Neural progenitor cell (in vitro differentiated cells): ENCODE results near the gene RAB31. TPM values are rescaled to one million over a fixed set of nuclear protein-coding genes. Genes with fewer than 3 reads are reported as not detected.

ENCODE experiments used
- DNase-seq: peaks from one replicate; pipeline ENCODE4 v3.0.0-alpha.2; 2016; ENCODE audit warnings: low spot score
- H2AFZ ChIP-seq: fragments of 200-600 bp; sonication (generic); replicated peaks from 2 replicates; pipeline ENCODE4 v1.6.1; 2016; ENCODE audit warnings: antibody characterized with exemption
- H3F3A ChIP-seq: fragments of 200-600 bp; sonication (generic); 2 replicates; pipeline ENCODE4 v1.6.1; 2016; ENCODE audit warnings: antibody characterized with exemption, low read depth
- H3K27ac ChIP-seq: fragments of 200-600 bp; sonication (generic); 2 replicates; pipeline ENCODE4 v1.5.1; 2016; ENCODE audit warnings: mild to moderate bottlenecking
- H3K27me3 ChIP-seq: fragments of 200-600 bp; sonication (generic); 2 replicates; pipeline ENCODE4 v1.6.1; 2016; ENCODE audit warnings: mild to moderate bottlenecking, moderate library complexity
- H3K36me3 ChIP-seq: fragments of 200-600 bp; sonication (generic); 2 replicates; pipeline ENCODE4 v1.5.1; 2016
- H3K4me1 ChIP-seq: fragments of 200-600 bp; sonication (generic); 2 replicates; pipeline ENCODE4 v1.6.1; 2016; ENCODE audit warnings: mixed run types
- H3K4me2 ChIP-seq: fragments of 200-600 bp; sonication (generic); 2 replicates; pipeline ENCODE4 v1.6.1; 2016
- H3K4me3 ChIP-seq: fragments of 200-600 bp; sonication (generic); 2 replicates; pipeline ENCODE4 v1.5.1; 2016
- H3K79me2 ChIP-seq: fragments of 200-600 bp; sonication (generic); 2 replicates; pipeline ENCODE4 v1.6.1; 2016; ENCODE audit warnings: low read depth
- H3K9ac ChIP-seq: fragments of 200-600 bp; sonication (generic); 2 replicates; pipeline ENCODE4 v1.6.1; 2016
- H3K9me3 ChIP-seq: fragments of 200-600 bp; sonication (generic); 2 replicates; pipeline ENCODE4 v1.5.1; 2016; ENCODE audit warnings: low read depth
- H4K20me1 ChIP-seq: fragments of 200-600 bp; sonication (generic); 2 replicates; pipeline ENCODE4 v1.6.1; 2016; ENCODE audit warnings: low read depth
- H3K27ac Mint-ChIP-seq: 3 replicates; pipeline ENCODE4 v1.8.0; 2021; ENCODE audit warnings: mixed read lengths
- H3K27me3 Mint-ChIP-seq: 2 replicates; pipeline ENCODE4 v1.8.0; 2022; ENCODE audit warnings: low read depth, mild to moderate bottlenecking, inconsistent platforms, moderate library complexity, mixed read lengths; ENCODE audit not compliant: insufficient read depth
- H3K36me3 Mint-ChIP-seq: 3 replicates; pipeline ENCODE4 v1.8.0; 2021; ENCODE audit warnings: mixed read lengths
- H3K4me1 Mint-ChIP-seq: 3 replicates; pipeline ENCODE4 v1.8.0; 2021; ENCODE audit warnings: mixed read lengths
- H3K4me3 Mint-ChIP-seq: 3 replicates; pipeline ENCODE4 v1.8.0; 2021; ENCODE audit warnings: mild to moderate bottlenecking, moderate library complexity, mixed read lengths
- H3K9me3 Mint-ChIP-seq: 3 replicates; pipeline ENCODE4 v1.8.0; 2020; ENCODE audit warnings: mixed read lengths
- CTCF ChIP-seq: fragments of 200-600 bp; sonication (generic); IDR thresholded peaks from 2 replicates; pipeline ENCODE4 v1.5.1; 2017; ENCODE audit warnings: antibody characterized with exemption, mild to moderate bottlenecking
- EZH2 ChIP-seq: fragments of 200-600 bp; sonication (generic); IDR thresholded peaks from 2 replicates; pipeline ENCODE4 v1.6.1; 2017; ENCODE audit warnings: antibody characterized with exemption, mild to moderate bottlenecking, moderate library complexity
- EZH2phosphoT487 ChIP-seq: fragments of 200-600 bp; sonication (generic); IDR thresholded peaks from 2 replicates; pipeline ENCODE4 v1.6.1; 2017; ENCODE audit warnings: antibody characterized with exemption
- total RNA-seq: library from RNA; depleted of rRNA; stranded (reverse); fragments of >200 nt; gene quantifications from 2 replicates; pipeline ENCODE4 v1.2.3, GENCODE V29; 2015; ENCODE audit warnings: low replicate concordance

Gene RAB31
- total RNA-seq, 1 donor from 2014 or later: 5.0 TPM

DNA sequence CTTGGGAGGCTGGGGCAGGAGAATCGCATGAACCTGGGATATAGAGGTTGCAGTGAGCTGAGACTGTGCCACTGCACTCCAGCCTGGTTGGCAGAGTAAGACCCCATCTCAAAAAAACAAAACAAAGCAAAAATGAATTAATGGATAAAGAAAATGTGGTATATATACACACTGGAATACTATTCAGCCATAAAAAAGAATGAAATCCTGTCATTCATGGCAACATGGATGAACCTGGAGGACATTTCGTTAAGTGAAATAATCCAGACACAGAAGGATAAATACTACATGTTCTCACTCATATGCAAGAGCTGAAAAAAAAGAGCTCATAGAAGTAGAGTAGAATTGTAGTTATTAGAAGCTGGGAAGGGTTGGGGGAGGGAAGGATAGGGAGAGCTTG, 80.8 kb downstream of the RAB31 start:
- Mint-ChIP-seq H3K9me3 (no peaks in the 10 kb centered on the region), H3K4me1 (no peaks in the 10 kb centered on the region), H3K27me3 (no peaks in the 10 kb centered on the region), H3K27ac (no peak overlapping the region), H3K4me3 (no peak overlapping the region), H3K36me3 (peaks cover 6% of the 10 kb centered on the region)
- H3F3A ChIP-seq: no peaks in the 10 kb centered on the region
- no peaks in the 10 kb centered on the region for H3K9me3 ChIP-seq
- no peak overlapping the region for H2AFZ ChIP-seq
- no peak overlapping the region for H3K27ac ChIP-seq
- H4K20me1 ChIP-seq: no peaks in the 10 kb centered on the region
- no peaks in the 10 kb centered on the region for H3K79me2 ChIP-seq
- no peak for DNase-seq
- H3K4me2 ChIP-seq: no peak overlapping the region
- no peaks in the 10 kb centered on the region for H3K4me1 ChIP-seq
- TF ChIP-seq EZH2phosphoT487 (no peak), EZH2 (no peak), CTCF (no peak)
- H3K9ac ChIP-seq: no peak overlapping the region
- H3K27me3 ChIP-seq: no peaks in the 10 kb centered on the region
- no peak overlapping the region for H3K4me3 ChIP-seq
- H3K36me3 ChIP-seq: no peaks in the 10 kb centered on the region

- H3K36me3 Mint-ChIP-seq: peaks cover 5% of the 10 kb centered on the region
- H3K4me1 Mint-ChIP-seq: no peaks in the 10 kb centered on the region
- no peak for DNase-seq
- Histone ChIP-seq H3K27me3 (no peaks in the 10 kb centered on the region), H3K4me1 (no peaks in the 10 kb centered on the region), H3K9me3 (no peaks in the 10 kb centered on the region), H3K4me3 (no peak overlapping the region), H4K20me1 (no peaks in the 10 kb centered on the region), H2AFZ (no peak overlapping the region), H3K79me2 (no peaks in the 10 kb centered on the region), H3K36me3 (no peaks in the 10 kb centered on the region), H3F3A (no peaks in the 10 kb centered on the region), H3K27ac (no peak overlapping the region), H3K9ac (no peak overlapping the region), H3K4me2 (no peak overlapping the region)
- H3K9me3 Mint-ChIP-seq: peaks cover 2% of the 10 kb centered on the region
- TF ChIP-seq EZH2 (no peak), EZH2phosphoT487 (no peak), CTCF (no peak)
- H3K4me3 Mint-ChIP-seq: no peak overlapping the region
- no peaks in the 10 kb centered on the region for H3K27me3 Mint-ChIP-seq
- no peak overlapping the region for H3K27ac Mint-ChIP-seq
Observed at GRCh38 chr18:9790261-9790660, 82.2 kb downstream of the RAB31 start.

DNA sequence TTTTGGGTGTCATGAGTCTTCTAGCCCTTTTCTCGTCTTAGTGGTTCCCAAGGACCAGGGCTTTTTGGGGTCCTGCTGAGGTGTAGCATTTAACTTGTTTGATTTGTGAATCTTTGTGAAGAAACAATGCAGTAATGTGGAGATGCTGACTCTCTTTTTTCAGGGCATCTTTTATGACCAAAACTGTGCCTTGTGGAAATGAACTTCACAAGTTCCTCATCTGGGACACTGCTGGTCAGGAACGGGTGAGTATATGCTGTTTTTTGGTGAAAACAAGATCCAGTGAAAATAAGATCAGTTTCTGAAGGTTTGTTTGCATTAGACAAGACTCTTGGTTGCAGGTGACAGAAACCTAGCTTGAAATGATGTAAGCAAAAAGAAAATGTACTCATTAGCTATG, 83.9 kb downstream of the RAB31 start:
- H3K9me3 Mint-ChIP-seq: peaks cover 2% of the 10 kb centered on the region

More for the DNA sequence above, 83.9 kb downstream of the RAB31 start:
- Histone ChIP-seq H3K9me3 (no peaks in the 10 kb centered on the region), H3K4me2 (no peak overlapping the region), H3K27me3 (no peaks in the 10 kb centered on the region), H3F3A (no peaks in the 10 kb centered on the region), H3K4me1 (no peaks in the 10 kb centered on the region), H4K20me1 (no peaks in the 10 kb centered on the region), H2AFZ (no peak overlapping the region), H3K27ac (no peak overlapping the region), H3K9ac (no peak overlapping the region), H3K79me2 (no peaks in the 10 kb centered on the region), H3K4me3 (no peak overlapping the region), H3K36me3 (no peaks in the 10 kb centered on the region)
- peaks cover 2% of the 10 kb centered on the region for H3K4me1 Mint-ChIP-seq
- no peak for TF ChIP-seq EZH2phosphoT487
- no peak for TF ChIP-seq CTCF
- TF ChIP-seq EZH2: no peak
- H3K27me3 Mint-ChIP-seq: no peaks in the 10 kb centered on the region
- no peak for DNase-seq
- no peak overlapping the region for H3K4me3 Mint-ChIP-seq
- H3K36me3 Mint-ChIP-seq: peaks cover 7% of the 10 kb centered on the region
- H3K27ac Mint-ChIP-seq: no peak overlapping the region
